Hematopoietic multipotent progenitor cell treated with erythropoietin and hydrocortisone succinate and interleukin-3 and kit ligand, for 15 days (in vitro differentiated cells): ENCODE data around the gene CD58.
A peak's percentile ranks its signal among the peaks of the same experiment; 100 is the strongest.
"Not testable (repeated sequence)": the region's sequence is repeated elsewhere in the genome, so short reads cannot be mapped to it uniquely, and the experiment has no call there.

ENCODE experiments used
- DNase-seq: peaks from one replicate; pipeline ENCODE4 v3.0.0-alpha.2; 2015; ENCODE audit warnings: low spot score

Gene CD58, protein sequence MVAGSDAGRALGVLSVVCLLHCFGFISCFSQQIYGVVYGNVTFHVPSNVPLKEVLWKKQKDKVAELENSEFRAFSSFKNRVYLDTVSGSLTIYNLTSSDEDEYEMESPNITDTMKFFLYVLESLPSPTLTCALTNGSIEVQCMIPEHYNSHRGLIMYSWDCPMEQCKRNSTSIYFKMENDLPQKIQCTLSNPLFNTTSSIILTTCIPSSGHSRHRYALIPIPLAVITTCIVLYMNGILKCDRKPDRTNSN

DNA sequence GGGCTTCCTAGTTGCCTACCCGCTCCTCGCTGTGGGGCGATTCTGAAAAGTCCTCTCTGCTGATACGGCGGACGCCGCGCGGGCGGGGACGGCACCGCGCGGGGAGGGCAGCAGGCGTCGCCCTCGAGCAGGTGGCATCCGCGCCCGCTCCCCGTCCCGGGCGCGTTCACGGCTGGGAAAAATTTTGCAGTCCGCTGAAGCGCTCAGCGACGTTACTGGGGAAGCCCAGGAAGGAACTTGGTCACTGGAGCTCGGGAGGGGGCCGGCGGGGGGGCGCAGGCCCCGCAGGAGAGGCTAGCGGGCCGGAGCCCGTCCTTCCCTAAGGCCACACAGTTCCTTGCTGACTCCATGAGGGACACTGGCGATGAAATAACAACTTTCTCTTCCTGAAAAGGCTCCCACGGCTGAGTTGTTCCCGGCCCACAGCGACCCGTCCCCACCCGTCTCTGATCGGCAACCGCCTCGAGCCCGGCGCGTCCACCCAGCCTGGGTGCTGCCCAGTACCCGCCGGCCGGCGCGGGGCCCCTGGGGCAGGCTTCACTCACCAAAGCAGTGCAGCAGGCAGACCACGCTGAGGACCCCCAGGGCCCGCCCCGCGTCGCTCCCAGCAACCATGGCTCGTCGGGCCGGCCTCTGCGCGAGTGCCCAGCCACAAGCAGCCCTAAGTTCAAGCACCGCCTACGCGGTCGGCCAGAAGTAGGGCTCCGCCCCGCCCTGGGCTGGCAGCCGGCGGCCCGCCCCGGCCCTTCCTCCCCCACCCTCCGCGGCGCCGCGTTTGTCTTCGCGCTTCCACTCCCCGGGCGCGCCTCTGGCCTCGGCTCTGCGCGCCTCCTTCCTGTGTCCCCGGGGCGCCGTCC is at the start of gene CD58:
Gene CD58 (minus strand): TSS at position 669 of the 857 bp plus-strand sequence. CDS start 54 bp downstream, at position 615.
- peak; percentile 91 for DNase-seq

DNA sequence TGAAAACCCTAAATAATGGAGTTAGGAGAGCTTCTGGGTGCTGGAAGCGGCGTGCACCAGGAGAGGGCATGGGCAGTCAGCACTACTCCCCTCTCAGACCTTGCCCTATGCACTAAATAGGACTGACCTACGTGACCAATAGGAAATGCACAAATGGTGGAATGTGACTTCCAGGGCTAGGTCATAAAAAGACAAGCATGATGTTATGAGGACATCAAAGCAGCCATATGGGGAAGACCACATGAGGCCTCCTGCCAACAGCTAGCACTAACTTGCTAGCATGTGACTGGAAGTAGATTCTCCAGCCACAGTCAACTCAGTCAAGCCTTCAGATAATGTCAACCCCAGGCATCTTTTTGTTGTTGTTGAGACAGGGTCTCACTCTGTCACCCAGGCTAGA is 49.6 kb upstream of the CD58 start:
- not testable (repeated sequence) for DNase-seq

DNA sequence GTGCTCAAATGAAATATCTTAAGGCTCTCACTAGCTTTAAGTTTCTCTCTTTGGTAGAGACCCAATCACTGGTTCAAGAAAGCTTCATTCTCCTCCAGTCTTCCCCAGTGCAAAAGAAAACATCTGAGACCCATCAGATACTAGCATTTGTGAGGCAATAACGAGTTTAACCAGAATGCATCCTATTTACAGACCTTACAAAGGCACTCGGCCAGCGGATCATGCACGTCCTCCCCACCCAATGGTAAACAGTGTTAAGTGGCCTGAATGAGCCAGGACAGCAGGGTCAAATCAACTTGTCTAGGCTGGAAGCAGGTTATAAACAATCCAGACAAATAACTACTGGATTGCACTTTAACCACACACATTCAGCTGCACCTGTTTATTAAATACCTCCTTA is 48.3 kb upstream of the CD58 start:
- not testable (repeated sequence) for DNase-seq

DNA sequence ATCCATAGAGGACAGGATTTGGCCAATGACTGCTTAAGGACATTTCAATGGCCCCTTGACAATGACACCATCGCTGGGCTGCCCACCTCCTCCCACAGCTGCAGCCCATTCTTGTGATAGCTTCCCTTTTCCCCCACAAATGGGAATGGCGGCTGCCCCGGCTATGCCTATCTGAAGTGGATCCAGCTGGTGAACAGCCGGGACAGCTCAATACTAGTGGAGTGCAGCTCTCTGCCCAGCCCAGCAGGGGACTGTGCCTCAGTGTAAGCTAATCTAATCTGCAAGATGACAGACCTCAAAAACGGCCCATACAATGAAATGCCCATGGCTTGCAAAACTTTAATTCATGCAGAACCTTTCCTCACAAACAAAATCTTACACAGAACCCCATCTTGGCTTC is 47.0 kb upstream of the CD58 start:
- DNase-seq = not testable (repeated sequence)

DNA sequence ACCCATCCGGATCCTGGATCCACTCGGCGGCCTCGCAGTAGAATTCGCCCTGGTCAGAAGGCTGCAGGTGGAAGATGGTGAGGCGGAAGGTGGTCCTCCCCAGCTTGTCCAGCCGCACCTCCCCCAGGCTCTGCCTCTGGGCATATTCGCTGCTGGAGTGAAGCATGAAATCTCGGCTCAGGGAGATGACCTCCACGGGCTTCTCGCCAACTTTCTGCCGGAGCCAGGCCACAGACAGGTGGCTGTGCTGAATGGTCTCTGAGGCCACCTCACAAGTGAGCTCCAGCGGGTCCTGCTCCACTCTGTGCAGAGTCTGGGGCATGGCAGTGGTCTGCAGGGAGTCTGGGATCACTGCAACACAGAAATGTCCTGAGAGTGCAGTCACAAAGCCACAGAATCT is 43.0 kb upstream of the CD58 start:
- not testable (repeated sequence) for DNase-seq

DNA sequence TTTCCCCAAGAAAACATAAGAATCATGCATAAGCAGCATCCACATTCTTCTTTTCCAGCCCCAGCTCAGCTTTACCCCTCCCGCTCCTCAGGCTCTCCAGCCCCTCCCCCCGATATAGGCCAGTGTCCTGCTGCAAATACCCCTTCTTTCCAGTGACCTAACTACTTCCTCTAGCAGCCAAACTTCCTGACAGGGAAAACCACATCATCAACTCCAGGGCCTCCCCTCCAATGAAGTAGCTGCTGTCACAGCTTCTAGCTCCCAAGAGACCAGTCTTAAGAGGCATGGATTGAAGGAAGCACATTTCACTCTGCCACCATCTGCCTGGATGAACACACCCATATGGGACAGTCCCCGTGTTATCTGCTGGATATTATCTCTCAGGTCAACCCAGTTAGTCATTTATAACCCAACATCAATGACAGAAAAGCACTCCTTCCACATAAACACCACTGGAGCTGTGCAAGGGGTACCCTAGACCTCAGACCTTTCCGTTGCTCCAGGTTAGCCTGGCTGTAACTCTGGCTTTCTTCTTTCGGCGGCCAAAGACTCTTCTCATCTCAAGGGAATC is 39.1 kb upstream of the CD58 start:
- DNase-seq = not testable (repeated sequence)

DNA sequence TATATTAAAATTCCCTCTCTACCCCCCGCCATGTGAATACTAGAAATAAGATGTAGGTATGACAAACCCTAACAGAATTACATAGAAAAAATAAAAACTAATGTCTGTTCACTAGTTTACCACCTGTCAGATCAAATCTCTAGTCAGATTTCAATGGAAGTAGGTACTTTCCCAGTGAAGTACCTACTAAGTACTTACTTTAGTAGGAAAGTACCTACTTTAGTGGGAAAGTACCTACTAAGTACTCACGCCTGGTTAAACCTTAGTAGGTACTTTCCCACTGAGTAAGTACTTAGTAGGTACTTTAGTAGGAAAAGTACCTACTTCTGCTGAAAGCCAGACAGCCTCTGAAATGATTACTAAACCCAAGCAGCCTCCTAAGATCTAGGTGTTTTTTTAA is 38.0 kb upstream of the CD58 start:
- DNase-seq = not testable (repeated sequence)

DNA sequence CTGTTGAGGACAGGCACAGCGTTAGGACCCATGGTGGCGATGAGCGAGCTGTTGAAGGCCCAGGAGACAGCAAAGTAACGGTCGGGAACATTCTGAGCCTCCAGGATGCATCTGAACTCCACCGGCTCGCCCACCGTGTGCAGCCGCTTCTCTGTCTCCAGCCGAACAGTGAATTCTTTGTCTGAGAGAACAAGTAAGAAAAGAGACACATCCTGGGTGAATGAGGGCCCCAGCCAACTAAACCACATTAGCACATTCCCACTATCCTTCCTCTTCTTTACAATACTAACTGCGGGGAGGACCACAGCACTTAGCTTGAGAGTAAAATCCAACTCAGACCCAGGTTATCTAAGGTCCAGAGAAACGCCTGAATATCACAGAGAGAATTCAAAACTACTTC is 37.3 kb upstream of the CD58 start:
- DNase-seq = not testable (repeated sequence)

DNA sequence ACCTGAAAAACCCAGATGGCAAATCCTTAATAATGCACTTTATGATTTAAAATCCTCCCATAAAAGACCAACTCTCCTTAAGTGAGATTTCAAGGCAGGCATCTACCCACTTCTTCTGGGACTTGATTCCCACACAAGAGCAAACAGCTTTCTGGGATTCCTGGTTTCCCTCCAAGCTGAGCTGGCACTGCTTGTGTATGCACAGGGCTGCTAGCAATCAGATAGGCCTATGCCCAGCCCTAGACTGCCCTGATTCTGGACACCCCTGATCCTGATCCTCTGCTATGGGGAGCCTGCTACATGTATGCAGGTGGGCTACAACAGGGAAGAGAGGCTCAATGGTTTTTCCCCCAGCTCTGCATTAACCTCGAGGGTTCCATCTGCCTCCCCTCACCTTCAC is 36.6 kb upstream of the CD58 start:
- DNase-seq = not testable (repeated sequence)

DNA sequence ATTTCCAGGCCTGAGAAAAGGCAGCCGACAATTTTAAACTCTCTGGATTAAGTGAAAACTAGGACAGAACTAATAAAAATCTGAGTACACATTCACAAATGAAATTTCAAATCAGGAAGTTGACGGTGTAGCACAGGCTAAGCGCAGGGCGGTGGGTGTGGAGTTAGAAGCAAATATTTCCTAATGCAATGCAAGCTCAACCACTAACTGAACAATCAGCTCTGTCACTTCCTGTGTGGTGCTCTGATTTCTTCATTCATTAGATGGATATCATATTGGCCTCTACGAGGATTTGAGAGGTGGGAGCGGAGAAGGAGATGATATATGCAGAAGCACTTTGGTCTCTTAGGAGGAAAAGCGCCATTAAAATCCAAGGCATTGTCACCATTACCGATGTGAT is 35.2 kb upstream of the CD58 start:
- not testable (repeated sequence) for DNase-seq

DNA sequence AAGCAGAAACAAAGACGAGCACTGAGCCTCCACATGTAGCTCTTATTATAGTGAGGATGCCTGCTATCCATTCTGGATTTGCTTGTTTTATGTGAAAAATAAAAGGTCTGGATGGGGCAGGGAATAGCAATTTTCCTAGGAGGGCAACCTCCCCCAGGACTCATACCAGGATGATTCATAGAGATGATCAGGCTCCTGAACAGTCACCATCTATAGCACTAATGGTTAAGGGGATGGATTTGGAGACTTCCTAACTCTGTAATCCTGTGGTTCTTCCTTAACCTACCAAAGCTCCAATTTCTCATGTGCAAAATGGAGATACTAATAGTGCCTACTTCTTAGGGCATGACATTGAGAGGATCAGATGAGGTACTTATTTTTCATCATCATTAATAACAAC is 34.5 kb upstream of the CD58 start:
- DNase-seq = no peak

DNA sequence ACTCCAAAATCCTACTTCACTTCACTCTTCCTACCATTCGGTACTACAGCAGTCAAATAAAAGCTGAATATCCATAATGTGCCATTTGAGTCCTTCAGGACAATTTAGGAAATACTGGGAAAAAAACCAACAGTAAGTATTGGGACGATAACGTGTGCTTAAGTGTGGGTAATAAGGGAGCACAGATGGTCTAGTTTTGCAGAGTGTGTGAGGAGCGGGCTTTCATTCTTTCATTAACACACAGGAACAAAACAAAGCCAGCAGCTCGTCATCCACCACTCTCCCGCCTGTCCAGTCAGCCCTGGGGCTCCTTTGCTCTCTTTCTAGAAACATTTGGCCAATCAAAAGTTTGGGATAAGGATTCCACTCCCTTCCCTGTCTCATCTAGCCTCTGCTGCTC is 33.6 kb upstream of the CD58 start:
- DNase-seq = not testable (repeated sequence)

DNA sequence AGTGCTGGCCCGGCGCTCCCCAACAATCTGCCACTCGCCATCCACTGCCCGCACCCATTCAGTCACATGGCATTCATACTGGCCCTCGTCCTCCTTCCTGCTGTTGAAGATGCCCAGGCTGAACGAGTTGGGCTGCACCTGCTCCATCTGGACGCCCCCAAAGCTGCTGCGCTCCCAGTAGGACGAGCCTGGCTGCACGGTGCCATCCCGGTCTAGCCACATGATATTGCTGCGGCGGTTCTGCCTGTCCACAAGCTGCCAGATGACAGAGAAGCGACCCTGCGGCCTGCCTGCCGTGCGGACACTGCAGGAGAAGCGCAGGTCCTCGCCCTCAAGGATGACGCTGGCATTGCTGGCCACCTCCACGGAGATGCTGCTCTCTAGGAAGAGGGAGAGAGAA is 32.8 kb upstream of the CD58 start:
- not testable (repeated sequence) for DNase-seq

DNA sequence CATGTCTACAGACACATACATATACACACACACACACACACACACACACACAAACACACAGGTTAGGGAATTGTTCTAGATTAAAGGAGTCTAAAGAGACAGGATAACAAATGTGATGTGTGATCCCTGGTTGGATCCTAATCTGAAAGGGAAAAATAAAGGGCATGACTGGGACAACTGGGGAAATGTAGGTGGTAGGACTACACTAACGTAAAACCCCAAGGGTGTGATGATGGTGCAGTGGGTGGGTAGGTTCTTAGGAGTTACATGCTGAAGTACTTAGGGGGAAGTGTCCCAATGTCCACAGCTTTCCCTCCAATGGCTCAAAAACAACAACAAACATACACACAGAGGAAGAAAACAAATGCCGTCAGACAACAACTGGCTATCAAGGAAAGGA is 28.5 kb upstream of the CD58 start:
- not testable (repeated sequence) for DNase-seq

DNA sequence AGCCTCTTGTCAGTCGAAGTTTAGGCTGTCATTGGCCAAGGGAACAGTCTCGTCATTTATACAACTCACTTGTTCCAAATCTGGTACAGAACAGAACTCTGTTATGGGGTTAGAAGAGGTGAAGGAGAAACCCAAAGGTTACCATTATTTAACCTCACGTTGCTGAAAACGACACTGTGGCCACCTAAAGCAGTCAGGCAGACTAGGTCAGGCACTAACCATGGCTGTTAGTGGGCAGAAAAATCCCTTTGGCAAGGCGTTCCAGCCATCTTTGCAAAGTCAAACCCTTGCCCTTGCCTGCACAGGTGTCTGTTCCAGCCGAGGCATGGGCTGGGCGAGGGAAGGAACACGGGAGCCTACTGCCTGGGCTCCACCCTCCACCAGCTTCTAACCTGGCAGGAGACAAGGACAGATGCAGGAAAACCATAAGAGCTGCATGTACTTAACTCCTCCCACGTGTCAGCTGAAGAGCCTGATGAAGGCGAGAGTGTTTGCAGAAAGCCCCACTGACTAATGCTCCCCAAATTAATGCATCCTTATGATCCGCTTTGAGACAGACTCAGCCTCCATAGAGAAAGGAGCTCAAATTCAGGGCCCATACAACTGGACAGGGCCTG is 27.7 kb upstream of the CD58 start:
- DNase-seq = not testable (repeated sequence)

DNA sequence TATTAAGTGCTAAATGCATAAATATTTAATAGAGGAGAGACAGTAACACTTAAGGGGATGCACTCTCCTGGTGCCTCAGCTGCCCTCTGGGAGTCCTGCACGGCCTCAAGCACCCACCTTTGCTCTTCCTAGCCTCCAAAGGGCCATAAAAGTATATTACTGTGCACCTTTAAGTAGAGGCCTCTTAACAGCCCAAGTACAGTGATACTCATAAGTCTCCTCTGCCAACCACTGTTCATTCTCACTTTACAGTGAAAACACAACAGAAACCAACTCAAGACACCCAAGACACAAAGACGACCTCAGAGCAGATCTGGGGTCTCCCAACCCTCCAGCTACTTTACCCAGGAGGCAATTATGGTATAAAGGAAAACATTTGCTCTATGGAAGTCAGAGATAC is 26.6 kb upstream of the CD58 start:
- not testable (repeated sequence) for DNase-seq

DNA sequence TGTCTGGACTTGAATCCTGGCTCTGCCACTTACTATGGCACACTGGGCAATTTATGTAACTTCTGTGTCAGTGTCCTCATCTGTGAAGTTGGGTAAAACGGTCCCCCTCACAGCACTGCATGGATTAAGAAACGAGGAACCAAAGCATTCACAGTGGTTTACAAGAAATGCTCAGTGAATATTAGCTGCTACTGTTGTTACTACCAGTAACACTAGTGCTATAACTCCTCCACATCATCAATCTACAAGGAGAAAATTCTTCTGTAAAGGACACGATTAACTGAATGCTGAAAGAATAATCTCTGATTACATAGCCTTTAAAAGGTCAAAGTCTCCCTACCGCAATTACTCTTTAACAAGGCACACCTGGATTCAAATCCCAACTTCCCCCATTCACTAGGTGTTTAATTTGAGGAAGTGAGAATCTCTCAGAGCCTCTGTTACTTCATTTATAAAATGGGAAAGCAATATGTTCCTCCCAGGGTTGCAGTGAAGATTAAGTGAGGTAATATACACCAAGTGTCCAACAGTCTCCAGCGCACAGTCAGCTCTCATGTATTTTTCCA is 26.0 kb upstream of the CD58 start:
- DNase-seq = not testable (repeated sequence)

DNA sequence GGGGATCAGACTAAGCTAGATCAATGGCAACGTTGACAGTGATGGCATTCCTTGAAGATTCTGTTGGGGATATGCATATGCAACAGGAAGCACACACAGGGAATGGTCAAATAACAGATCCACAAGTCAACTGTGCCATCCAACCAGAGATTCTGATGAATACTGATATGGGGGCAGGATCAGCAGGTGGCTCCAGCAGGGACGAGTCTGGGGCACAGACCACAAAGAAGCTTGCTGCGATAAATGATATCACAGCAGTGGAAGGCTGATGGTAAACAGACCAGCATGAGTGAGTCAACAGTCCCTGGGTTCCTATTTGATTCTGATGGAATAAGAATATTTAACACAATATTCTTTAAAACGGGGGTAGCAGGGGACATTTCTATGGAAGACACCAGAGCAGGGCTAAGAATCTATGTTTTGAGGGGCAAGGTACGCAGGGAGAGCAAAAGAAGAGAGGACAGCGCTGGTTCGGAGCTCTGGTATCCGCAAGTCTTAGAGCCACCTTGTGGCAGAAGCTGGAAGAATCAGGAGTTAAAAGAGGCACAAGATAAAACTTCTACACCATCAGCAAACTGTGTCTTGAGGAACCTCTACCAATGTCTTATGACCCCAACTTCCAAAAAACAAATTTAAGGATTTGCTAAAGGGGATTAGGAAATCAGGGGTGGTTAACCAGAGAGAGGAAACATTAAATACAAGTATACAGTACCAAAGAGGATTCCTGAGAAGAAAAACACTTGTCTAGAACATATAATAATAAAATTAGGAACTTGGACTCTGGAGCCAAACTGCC is 25.3 kb upstream of the CD58 start:
- DNase-seq = peak; percentile 48

DNA sequence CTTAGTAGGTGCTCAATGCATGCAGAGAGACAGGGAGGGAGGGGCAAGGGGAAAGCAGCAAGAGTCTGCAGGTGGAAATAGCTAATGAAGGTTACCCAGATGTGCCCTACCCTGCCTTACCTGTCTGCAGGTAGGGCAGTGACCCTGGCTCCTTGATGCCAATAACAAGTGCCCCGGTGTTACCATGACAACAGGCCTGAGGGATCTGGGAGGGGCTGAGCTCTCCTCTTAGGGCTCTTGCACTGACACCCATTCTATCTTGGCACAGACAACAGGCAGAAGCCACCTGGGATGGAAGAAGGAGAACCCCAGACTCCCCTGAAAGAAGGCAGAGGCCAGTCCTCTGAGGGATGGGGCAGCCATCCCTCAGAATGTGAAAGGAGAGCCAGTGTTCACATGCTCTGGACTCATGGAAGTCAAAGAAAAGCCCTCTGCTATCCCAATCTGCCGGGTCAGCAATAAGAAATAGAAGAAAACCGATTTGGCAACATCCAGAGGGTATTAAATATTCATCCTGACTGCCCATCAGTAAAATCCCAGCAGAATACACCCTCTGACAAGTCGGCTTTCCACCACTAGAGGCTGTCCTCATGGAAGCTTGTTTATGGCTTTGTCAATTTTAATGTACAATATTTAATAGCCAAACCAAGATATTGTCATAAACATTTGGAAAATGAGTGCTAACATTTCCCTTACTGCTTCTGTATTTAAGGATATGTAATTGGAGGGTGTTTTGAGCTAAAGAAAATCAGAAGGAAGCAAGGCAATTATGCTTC is 24.4 kb upstream of the CD58 start:
- not testable (repeated sequence) for DNase-seq

DNA sequence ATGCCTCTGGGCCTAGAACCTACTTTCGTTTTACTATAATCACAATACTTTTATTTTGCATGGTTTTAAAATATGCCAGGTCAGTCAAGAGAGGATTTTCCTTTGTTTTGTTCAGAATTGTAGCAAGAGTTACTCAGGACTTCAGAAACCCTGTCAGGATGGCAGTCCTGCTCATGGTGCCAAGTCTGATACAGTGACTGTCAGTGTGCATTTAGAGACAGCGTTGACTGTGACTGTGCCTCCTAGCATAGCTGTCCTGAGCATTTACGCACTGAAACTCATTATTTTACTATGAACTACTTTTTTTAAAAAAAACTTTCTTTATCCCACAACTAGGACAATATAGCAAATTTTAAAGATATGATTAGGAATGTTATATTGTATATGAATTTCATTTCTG is 23.2 kb upstream of the CD58 start:
- not testable (repeated sequence) for DNase-seq

DNA sequence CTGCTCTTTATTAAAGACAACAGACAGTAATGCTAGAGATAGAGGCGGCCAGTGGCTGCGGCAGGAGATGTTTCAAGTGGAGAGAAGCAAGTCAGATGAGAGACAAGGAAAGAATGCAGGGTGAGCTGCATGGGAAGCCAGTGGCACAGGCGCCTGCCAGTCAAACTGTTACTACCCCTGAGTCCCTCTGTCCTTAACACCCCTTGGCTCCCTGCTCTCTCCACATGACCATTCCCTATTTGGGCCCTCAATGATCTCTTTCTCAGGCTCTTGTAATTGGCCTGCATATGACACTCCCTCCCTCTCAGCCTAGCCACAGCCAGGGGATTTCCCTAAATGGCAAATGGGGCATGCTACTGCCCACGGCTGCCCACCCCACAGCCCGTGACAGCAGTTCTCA is 22.6 kb upstream of the CD58 start:
- DNase-seq = not testable (repeated sequence)
